Measurements from ENCODE around the gene FAF1. TPM values are rescaled to one million over a fixed set of nuclear protein-coding genes. Genes with fewer than 3 reads are reported as not detected.
"Not testable (repeated sequence)": the region's sequence is repeated elsewhere in the genome, so short reads cannot be mapped to it uniquely, and the experiment has no call there.

FAF1 gene
- total and polyA plus RNA-seq, 2 experiments from 2014 or later = 7.2 to 49.1 TPM

- whole genome bisulfite sequencing, 2 experiments (ENCODE audit: low coverage in 1 of 2, low lambda C conversion rate in 2 of 2, missing lambda C conversion rate in 2 of 2) = 31 to 67% methylated on average over 1 of the region's 1 CpG
- TF ChIP-seq EZH2phosphoT487 (IDR thresholded peaks at IDR 0.05; ENCODE audit: insufficient read depth, low read depth) (no peak), EZH2 (IDR thresholded peaks at IDR 0.05; ENCODE audit: insufficient read depth, poor library complexity, severe bottlenecking) (no peak)
Observed at GRCh38 chr1:50747394-50747793, 212.7 kb downstream of the FAF1 start.

GRCh38 chr1:50742523-50742922 lies 217.5 kb downstream of the FAF1 start:
- Histone ChIP-seq H3K9ac (no peak overlapping the region), H3K9me3 (ENCODE audit: low read depth) (no peaks in the 10 kb centered on the region), H3K4me2 (ENCODE audit: unreplicated experiment) (no peak overlapping the region), H3K4me1 (ENCODE audit: insufficient read depth) (no peaks in the 10 kb centered on the region), H3K9me2 (ENCODE audit: insufficient read depth) (no peaks in the 10 kb centered on the region), H3K4me3 (no peak overlapping the region), H3F3A (ENCODE audit: insufficient read depth) (no peaks in the 10 kb centered on the region), H3K36me3 (ENCODE audit: low read depth) (0 out of 2 replicates have a peak, but pooled peaks cover 3% of the 10 kb centered on the region), H4K20me1 (ENCODE audit: insufficient read depth) (no peaks in the 10 kb centered on the region), H2AFZ (no peak overlapping the region), H3K27ac (no peak overlapping the region), H3K27me3 (replicated peaks; ENCODE audit: insufficient read depth) (no peaks in the 10 kb centered on the region), H3K79me2 (ENCODE audit: insufficient read depth) (no peaks in the 10 kb centered on the region)
- 90 to 97% methylated on average over 3 of the region's 3 CpGs for WGBS, 2 experiments (ENCODE audit: low coverage in 1 of 2, low lambda C conversion rate in 2 of 2, missing lambda C conversion rate in 2 of 2)
- in situ Hi-C loops (cut with MboI) = no loop called here
- DNase-seq = peak; percentile 51
- TF ChIP-seq EZH2 (IDR thresholded peaks at IDR 0.05; ENCODE audit: insufficient read depth, poor library complexity, severe bottlenecking) (no peak), EZH2phosphoT487 (IDR thresholded peaks at IDR 0.05; ENCODE audit: insufficient read depth, low read depth) (no peak)

More at GRCh38 chr1:50747394-50747793, 212.7 kb downstream of the FAF1 start:
- Histone ChIP-seq H3K79me2 (ENCODE audit: insufficient read depth) (no peaks in the 10 kb centered on the region), H3K4me1 (ENCODE audit: insufficient read depth) (no peaks in the 10 kb centered on the region), H3F3A (ENCODE audit: insufficient read depth) (no peaks in the 10 kb centered on the region), H3K9me3 (ENCODE audit: low read depth) (no peaks in the 10 kb centered on the region), H3K9ac (no peak overlapping the region), H3K36me3 (ENCODE audit: low read depth) (no peaks in the 10 kb centered on the region), H3K9me2 (ENCODE audit: insufficient read depth) (no peaks in the 10 kb centered on the region), H3K27ac (no peak overlapping the region), H3K27me3 (replicated peaks; ENCODE audit: insufficient read depth) (no peaks in the 10 kb centered on the region), H3K4me2 (ENCODE audit: unreplicated experiment) (no peak overlapping the region), H4K20me1 (ENCODE audit: insufficient read depth) (no peaks in the 10 kb centered on the region), H2AFZ (no peak overlapping the region), H3K4me3 (no peak overlapping the region)
- no peak for DNase-seq
- in situ Hi-C loops (cut with MboI) = no loop called here

GRCh38 chr1:50739125-50739524 lies 220.9 kb downstream of the FAF1 start:
- H3K9me2 ChIP-seq (ENCODE audit: insufficient read depth) = no peaks in the 10 kb centered on the region
- H3K36me3 ChIP-seq (ENCODE audit: low read depth) = 0 out of 2 replicates have a peak, but pooled peaks cover 3% of the 10 kb centered on the region
- H4K20me1 ChIP-seq (ENCODE audit: insufficient read depth) = no peaks in the 10 kb centered on the region
- H3K27ac ChIP-seq = no peak overlapping the region
- H3K79me2 ChIP-seq (ENCODE audit: insufficient read depth) = no peaks in the 10 kb centered on the region
- H2AFZ ChIP-seq = no peak overlapping the region
- in situ Hi-C loops (cut with MboI) = no loop called here
- H3K4me3 ChIP-seq = no peak overlapping the region
- no peaks in the 10 kb centered on the region for H3K9me3 ChIP-seq (ENCODE audit: low read depth)
- no peak for DNase-seq
- no peak overlapping the region for H3K4me2 ChIP-seq (ENCODE audit: unreplicated experiment)
- no peaks in the 10 kb centered on the region for H3K27me3 ChIP-seq (replicated peaks; ENCODE audit: insufficient read depth)
- no peak overlapping the region for H3K9ac ChIP-seq
- WGBS, 2 experiments (ENCODE audit: low coverage in 1 of 2, low lambda C conversion rate in 2 of 2, missing lambda C conversion rate in 2 of 2) = 98 to 100% methylated on average over 3 of the region's 3 CpGs
- H3F3A ChIP-seq (ENCODE audit: insufficient read depth) = no peaks in the 10 kb centered on the region
- no peaks in the 10 kb centered on the region for H3K4me1 ChIP-seq (ENCODE audit: insufficient read depth)
- TF ChIP-seq EZH2 (IDR thresholded peaks at IDR 0.05; ENCODE audit: insufficient read depth, poor library complexity, severe bottlenecking) (no peak), EZH2phosphoT487 (IDR thresholded peaks at IDR 0.05; ENCODE audit: insufficient read depth, low read depth) (no peak)

GRCh38 chr1:50735443-50735842 lies 224.6 kb downstream of the FAF1 start:
- TF ChIP-seq EZH2 (IDR thresholded peaks at IDR 0.05; ENCODE audit: insufficient read depth, poor library complexity, severe bottlenecking) (no peak), EZH2phosphoT487 (IDR thresholded peaks at IDR 0.05; ENCODE audit: insufficient read depth, low read depth) (no peak)
- 0 out of 2 replicates have a peak, but pooled peaks cover 3% of the 10 kb centered on the region for H3K36me3 ChIP-seq (ENCODE audit: low read depth)
- H2AFZ ChIP-seq = no peak overlapping the region
- H3K4me3 ChIP-seq = no peak overlapping the region
- no peaks in the 10 kb centered on the region for H3K9me2 ChIP-seq (ENCODE audit: insufficient read depth)
- H3K4me1 ChIP-seq (ENCODE audit: insufficient read depth) = no peaks in the 10 kb centered on the region
- H3K9ac ChIP-seq = no peak overlapping the region
- no peaks in the 10 kb centered on the region for H4K20me1 ChIP-seq (ENCODE audit: insufficient read depth)
- H3K79me2 ChIP-seq (ENCODE audit: insufficient read depth) = no peaks in the 10 kb centered on the region
- no peaks in the 10 kb centered on the region for H3F3A ChIP-seq (ENCODE audit: insufficient read depth)
- DNase-seq = peak; percentile 55
- H3K27ac ChIP-seq = no peak overlapping the region
- no peaks in the 10 kb centered on the region for H3K9me3 ChIP-seq (ENCODE audit: low read depth)
- H3K4me2 ChIP-seq (ENCODE audit: unreplicated experiment) = no peak overlapping the region
- in situ Hi-C loops (cut with MboI) = no loop called here
- H3K27me3 ChIP-seq (replicated peaks; ENCODE audit: insufficient read depth) = no peaks in the 10 kb centered on the region
- 69 to 70% methylated on average over 2 of the region's 2 CpGs for WGBS, 2 experiments (ENCODE audit: low coverage in 1 of 2, low lambda C conversion rate in 2 of 2, missing lambda C conversion rate in 2 of 2)

- in situ Hi-C loops (cut with MboI); H2AFZ ChIP-seq; H3K27ac ChIP-seq; H3K9me2 ChIP-seq (ENCODE audit: insufficient read depth); H3K4me1 ChIP-seq (ENCODE audit: insufficient read depth); H3K9ac ChIP-seq; H3K27me3 ChIP-seq (replicated peaks; ENCODE audit: insufficient read depth); H3K36me3 ChIP-seq (ENCODE audit: low read depth); H3K4me2 ChIP-seq (ENCODE audit: unreplicated experiment); DNase-seq; H3K9me3 ChIP-seq (ENCODE audit: low read depth); H3K79me2 ChIP-seq (ENCODE audit: insufficient read depth); H3K4me3 ChIP-seq; H3F3A ChIP-seq (ENCODE audit: insufficient read depth); H4K20me1 ChIP-seq (ENCODE audit: insufficient read depth): not testable (repeated sequence)
- 95 to 96% methylated on average over 4 of the region's 4 CpGs for WGBS, 2 experiments (ENCODE audit: low coverage in 1 of 2, low lambda C conversion rate in 2 of 2, missing lambda C conversion rate in 2 of 2)
Observed at GRCh38 chr1:50727578-50727977, 232.5 kb downstream of the FAF1 start.

Measured in GM23248 (cell line).